ENCODE data around the gene POU2F1.

Gene POU2F1

GRCh38 chr1:167220537-167221125 lies at the start of gene POU2F1:
TSS of gene POU2F1 (plus strand) at chr1:167220886. CDS start at chr1:167220898, 12 bp downstream.
- DNase-seq, result peak; percentile 99

- DNase-seq, result no peak
Observed at GRCh38 chr1:167171286-167171929, 49.3 kb upstream of the POU2F1 start.

- no peak for DNase-seq
Observed at GRCh38 chr1:167173516-167174184, 47.0 kb upstream of the POU2F1 start.

GRCh38 chr1:167175901-167176300 lies 44.8 kb upstream of the POU2F1 start:
- no peak for DNase-seq

- no peak for DNase-seq
Observed at GRCh38 chr1:167178831-167179230, 41.9 kb upstream of the POU2F1 start.

GRCh38 chr1:167182571-167183320 lies 37.9 kb upstream of the POU2F1 start:
- DNase-seq, result no peak

- DNase-seq, result no peak
Observed at GRCh38 chr1:167184081-167184480, 36.6 kb upstream of the POU2F1 start.

- no peak for DNase-seq
Observed at GRCh38 chr1:167185062-167185461, 35.6 kb upstream of the POU2F1 start.

GRCh38 chr1:167185974-167186657 lies 34.6 kb upstream of the POU2F1 start:
- no peak for DNase-seq

GRCh38 chr1:167186771-167187170 lies 33.9 kb upstream of the POU2F1 start:
- no peak for DNase-seq

- no peak for DNase-seq
Observed at GRCh38 chr1:167190747-167191237, 29.9 kb upstream of the POU2F1 start.

GRCh38 chr1:167191958-167192357 lies 28.7 kb upstream of the POU2F1 start:
- no peak for DNase-seq

GRCh38 chr1:167194182-167194581 lies 26.5 kb upstream of the POU2F1 start:
- no peak for DNase-seq

- no peak for DNase-seq
Observed at GRCh38 chr1:167196166-167196565, 24.5 kb upstream of the POU2F1 start.

GRCh38 chr1:167197236-167197635 lies 23.4 kb upstream of the POU2F1 start:
- DNase-seq, result no peak

- no peak for DNase-seq
Observed at GRCh38 chr1:167197692-167198091, 23.0 kb upstream of the POU2F1 start.

GRCh38 chr1:167198518-167199133 lies 22.1 kb upstream of the POU2F1 start:
- no peak for DNase-seq

- no peak for DNase-seq
Observed at GRCh38 chr1:167199656-167200055, 21.0 kb upstream of the POU2F1 start.

GRCh38 chr1:167200272-167200671 lies 20.4 kb upstream of the POU2F1 start:
- no peak for DNase-seq

GRCh38 chr1:167200749-167201148 lies 19.9 kb upstream of the POU2F1 start:
- DNase-seq, result no peak

GRCh38 chr1:167202049-167202448 lies 18.6 kb upstream of the POU2F1 start:
- DNase-seq, result no peak

All from CD4-positive, alpha-beta T cell treated with Interleukin-17A for 1 hour (primary cell).